ENCODE data around the gene KCNT2.
A peak's percentile ranks its signal among the peaks of the same experiment; 100 is the strongest.

The KCNT2 gene

DNA sequence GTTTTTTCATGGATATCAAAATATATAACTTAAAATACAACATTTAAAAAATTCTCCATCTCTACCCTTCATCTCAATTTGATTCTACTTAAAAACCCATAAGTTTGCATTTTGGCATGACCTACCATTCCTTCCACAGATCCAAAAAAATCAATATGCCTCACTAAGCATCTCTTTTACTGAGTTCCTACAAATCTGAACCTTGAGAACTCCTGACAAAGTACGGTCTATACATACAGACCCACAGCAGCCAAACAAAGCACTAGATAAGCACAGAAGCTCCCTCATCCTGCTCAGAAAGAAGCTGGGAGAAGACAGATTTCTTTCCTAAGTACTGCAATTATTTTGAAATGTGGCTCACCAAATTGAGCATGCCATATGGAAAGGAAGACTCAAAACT, 167.5 kb downstream of the KCNT2 start:
- TF ChIP-seq, protein P1, sequence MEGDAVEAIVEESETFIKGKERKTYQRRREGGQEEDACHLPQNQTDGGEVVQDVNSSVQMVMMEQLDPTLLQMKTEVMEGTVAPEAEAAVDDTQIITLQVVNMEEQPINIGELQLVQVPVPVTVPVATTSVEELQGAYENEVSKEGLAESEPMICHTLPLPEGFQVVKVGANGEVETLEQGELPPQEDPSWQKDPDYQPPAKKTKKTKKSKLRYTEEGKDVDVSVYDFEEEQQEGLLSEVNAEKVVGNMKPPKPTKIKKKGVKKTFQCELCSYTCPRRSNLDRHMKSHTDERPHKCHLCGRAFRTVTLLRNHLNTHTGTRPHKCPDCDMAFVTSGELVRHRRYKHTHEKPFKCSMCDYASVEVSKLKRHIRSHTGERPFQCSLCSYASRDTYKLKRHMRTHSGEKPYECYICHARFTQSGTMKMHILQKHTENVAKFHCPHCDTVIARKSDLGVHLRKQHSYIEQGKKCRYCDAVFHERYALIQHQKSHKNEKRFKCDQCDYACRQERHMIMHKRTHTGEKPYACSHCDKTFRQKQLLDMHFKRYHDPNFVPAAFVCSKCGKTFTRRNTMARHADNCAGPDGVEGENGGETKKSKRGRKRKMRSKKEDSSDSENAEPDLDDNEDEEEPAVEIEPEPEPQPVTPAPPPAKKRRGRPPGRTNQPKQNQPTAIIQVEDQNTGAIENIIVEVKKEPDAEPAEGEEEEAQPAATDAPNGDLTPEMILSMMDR (IDR thresholded peaks at IDR 0.05; ENCODE audit: low read depth, low read length) = no peak
- no peak for DNase-seq (ENCODE audit: low read depth in 2 of 2)
- H3K4me3 ChIP-seq (replicated peaks in 1 of 2; ENCODE audit: low read depth in 2 of 2, low read length in 2 of 2) = no peak overlapping the region

DNA sequence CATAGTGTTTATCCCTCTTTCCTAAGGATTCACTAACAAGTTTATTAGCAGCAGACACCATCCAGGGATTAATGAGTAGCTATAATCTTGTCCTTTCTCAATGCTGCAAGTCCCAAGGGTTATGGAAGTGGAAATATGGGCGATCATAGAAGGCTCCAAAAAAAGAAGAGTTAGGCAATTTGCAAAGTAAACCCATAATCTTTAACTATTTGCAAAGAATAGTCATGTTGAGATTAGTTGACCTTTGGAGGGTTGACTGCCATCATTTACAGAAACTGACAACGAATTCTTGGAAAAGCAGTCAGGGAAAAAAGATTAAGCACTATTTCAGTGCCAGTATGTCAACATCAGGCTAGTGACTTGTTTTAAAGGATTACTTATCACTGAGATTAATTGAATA, 169.9 kb downstream of the KCNT2 start:
- peak in 1 of 2 donors; percentile 58 for DNase-seq (ENCODE audit: low read depth in 2 of 2)
- TF ChIP-seq, protein P1 (IDR thresholded peaks at IDR 0.05; ENCODE audit: low read depth, low read length) = no peak
- H3K4me3 ChIP-seq (replicated peaks in 1 of 2; ENCODE audit: low read depth in 2 of 2, low read length in 2 of 2) = no peak overlapping the region

DNA sequence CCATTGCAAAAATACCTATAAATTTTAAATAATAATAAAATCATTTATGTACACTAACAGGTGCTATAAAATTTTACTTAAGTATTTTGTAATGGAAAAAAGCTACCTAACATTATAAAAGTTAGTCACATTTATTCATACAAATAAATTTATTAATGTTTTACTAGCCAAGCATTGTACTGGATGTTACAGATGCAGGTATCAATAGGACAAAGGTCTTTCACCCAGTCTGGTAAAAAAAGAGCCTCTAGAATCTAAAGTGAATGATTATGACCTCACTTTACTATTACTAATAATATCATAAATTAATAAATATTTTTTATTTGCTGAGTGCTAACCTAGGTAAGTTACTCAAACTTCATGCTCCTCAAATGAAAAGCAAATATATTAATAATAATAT, 170.6 kb downstream of the KCNT2 start:
- H3K4me3 ChIP-seq (replicated peaks in 1 of 2; ENCODE audit: low read depth in 2 of 2, low read length in 2 of 2) = no peak overlapping the region
- TF ChIP-seq, protein P1 (IDR thresholded peaks at IDR 0.05; ENCODE audit: low read depth, low read length) = no peak
- DNase-seq (ENCODE audit: low read depth in 2 of 2) = no peak

DNA sequence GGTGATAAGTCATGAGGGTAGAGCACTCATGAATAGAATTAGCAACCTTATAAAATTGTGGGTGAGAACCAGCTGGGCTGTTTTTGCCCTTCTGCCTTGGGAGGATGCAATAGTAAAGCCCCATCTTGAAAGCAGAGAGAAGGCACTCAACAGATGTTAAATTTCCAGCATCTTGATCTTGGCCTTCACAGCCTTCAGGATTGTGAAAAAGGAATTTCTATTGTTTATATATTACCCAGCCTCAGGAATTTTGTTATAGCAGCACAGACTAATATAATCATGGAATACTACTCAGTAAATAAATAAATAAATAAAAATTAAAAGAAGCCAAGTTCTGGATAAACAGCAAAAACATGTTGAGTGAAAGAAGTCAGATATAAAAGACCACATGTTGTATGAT, 175.2 kb downstream of the KCNT2 start:
- TF ChIP-seq, protein P1 (IDR thresholded peaks at IDR 0.05; ENCODE audit: low read depth, low read length) = no peak
- H3K4me3 ChIP-seq (replicated peaks in 1 of 2; ENCODE audit: low read depth in 2 of 2, low read length in 2 of 2) = no peak overlapping the region
- DNase-seq (ENCODE audit: low read depth in 2 of 2) = no peak

DNA sequence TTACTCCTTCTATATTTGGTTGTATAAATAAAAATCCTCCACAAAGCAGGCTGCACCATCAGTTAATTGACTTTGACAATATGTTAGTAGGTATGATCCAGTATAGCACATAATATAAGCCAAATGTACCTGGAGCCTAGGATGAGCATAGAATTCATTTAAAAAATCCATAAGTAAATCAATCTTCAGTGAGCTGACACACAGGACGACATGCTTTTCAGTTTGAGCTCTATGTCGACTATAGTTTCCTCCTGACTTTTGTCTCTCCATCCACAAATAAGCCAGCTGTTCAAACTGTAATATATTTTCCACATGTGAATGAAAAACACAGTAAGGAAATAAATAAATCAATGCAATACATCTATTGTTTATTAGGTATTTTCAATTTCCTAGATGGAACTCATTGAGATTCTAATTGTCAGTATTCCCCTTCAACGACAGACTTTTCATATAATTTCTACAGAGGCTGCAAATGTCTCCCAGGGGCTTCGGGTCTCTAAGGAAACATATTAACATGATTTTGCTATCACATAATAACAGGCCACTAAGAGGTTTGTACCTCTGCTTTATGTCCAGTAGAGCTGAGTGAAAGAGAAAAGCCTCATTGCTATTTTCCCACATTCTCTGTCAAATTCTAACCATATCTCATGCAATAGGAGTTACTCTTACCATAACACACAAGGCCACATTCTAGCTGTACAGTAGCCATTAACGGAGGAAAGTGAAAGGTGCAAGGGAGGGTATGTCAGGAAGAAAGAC, 180.1 kb downstream of the KCNT2 start:
- no peak for DNase-seq (ENCODE audit: low read depth in 2 of 2)
- TF ChIP-seq, protein P1 (IDR thresholded peaks at IDR 0.05; ENCODE audit: low read depth, low read length) = no peak
- no peak overlapping the region for H3K4me3 ChIP-seq (replicated peaks in 1 of 2; ENCODE audit: low read depth in 2 of 2, low read length in 2 of 2)

DNA sequence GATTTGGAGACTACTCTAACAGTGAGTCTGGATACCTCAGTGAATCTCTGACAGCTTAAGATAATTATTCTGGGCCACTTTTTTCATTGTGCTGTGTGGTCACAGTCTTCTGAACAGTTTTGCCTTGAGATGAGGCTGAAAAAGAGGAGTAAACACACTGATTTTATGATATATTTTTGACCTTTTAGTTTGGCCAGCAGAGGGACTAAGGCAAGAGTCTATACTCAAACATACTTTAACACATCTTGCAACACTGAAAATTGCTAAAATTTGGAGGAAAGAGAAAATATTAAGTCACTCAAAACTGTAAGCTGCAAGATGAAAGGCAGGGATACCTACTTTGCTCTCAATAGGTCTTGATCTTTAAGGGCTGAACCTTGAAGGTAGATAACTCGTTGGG, 182.7 kb downstream of the KCNT2 start:
- no peak overlapping the region for H3K4me3 ChIP-seq (replicated peaks in 1 of 2; ENCODE audit: low read depth in 2 of 2, low read length in 2 of 2)
- DNase-seq (ENCODE audit: low read depth in 2 of 2) = no peak
- TF ChIP-seq, protein P1 (IDR thresholded peaks at IDR 0.05; ENCODE audit: low read depth, low read length) = no peak

DNA sequence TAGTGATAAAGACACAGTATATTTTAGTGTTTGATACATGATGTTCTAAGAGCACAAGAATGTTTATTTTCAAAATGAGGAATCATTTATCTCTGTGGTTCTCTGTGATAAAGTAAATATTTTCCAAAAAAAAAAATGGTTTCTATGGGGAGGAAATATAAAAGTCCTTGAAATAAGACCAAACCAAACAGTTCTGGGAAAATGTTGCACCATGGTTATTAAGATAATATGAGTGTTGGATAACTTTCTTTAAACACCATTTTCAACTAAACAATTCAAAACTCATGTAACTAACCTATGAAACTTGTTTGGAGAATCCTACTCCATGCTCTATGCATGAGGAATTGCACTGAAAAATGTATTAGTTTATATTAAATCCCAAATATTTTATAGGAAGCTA, 184.6 kb downstream of the KCNT2 start:
- TF ChIP-seq, protein P1 (IDR thresholded peaks at IDR 0.05; ENCODE audit: low read depth, low read length) = no peak
- H3K4me3 ChIP-seq (replicated peaks in 1 of 2; ENCODE audit: low read depth in 2 of 2, low read length in 2 of 2) = no peak overlapping the region
- DNase-seq (ENCODE audit: low read depth in 2 of 2) = peak in 1 of 2 donors; percentile 76
